D721Med (cell line): ENCODE data around the gene AP5S1.

Experiments
- DNase-seq: peaks from one replicate; pipeline ENCODE4 v3.0.0; 2011; ENCODE audit warnings: low spot score; ENCODE audit not compliant: insufficient read length
- FAIRE-seq: peaks from 2 replicates; lab custom pipeline; 2011; peaks lifted over from hg19 to GRCh38; lab: Jason Lieb, UNC
- TF ChIP-seq, protein P1 (sequence below): IDR thresholded peaks from 2 replicates; pipeline ENCODE4 v1.5.1; 2012; ENCODE audit warnings: mild to moderate bottlenecking, control low read depth; ENCODE audit not compliant: insufficient read depth; ENCODE audit errors: missing control alignments

The AP5S1 gene

DNA sequence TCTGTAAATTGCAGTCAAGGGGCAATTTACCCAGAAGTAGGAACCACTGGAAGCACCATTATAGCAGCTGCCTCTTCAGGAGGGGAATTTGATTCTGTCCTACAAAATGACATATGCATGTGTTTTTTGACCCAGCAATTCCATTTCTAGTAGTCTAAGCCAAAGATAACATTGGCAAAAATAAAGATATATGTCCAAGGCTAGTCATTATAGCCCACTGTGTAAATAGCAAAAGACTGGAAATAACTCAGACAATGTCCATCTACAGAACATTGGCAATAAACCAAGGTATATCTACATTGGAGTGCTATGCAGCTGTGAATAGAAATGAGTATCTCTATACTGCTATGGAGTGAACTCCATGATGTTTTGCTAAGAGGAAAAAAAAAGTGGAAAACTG lies 56.3 kb downstream of the AP5S1 start:
- DNase-seq (no peak), FAIRE-seq (no peak)
- TF ChIP-seq, protein P1, sequence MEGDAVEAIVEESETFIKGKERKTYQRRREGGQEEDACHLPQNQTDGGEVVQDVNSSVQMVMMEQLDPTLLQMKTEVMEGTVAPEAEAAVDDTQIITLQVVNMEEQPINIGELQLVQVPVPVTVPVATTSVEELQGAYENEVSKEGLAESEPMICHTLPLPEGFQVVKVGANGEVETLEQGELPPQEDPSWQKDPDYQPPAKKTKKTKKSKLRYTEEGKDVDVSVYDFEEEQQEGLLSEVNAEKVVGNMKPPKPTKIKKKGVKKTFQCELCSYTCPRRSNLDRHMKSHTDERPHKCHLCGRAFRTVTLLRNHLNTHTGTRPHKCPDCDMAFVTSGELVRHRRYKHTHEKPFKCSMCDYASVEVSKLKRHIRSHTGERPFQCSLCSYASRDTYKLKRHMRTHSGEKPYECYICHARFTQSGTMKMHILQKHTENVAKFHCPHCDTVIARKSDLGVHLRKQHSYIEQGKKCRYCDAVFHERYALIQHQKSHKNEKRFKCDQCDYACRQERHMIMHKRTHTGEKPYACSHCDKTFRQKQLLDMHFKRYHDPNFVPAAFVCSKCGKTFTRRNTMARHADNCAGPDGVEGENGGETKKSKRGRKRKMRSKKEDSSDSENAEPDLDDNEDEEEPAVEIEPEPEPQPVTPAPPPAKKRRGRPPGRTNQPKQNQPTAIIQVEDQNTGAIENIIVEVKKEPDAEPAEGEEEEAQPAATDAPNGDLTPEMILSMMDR: no peak
